ENCODE measurements around the gene CCL17. TPM values are rescaled to one million over a fixed set of nuclear protein-coding genes. Genes with fewer than 3 reads are reported as not detected.
A peak's percentile ranks its signal among the peaks of the same experiment; 100 is the strongest.

The CCL17 gene
- total RNA-seq, 1 donor from 2014 or later, result 7.0 TPM

DNA sequence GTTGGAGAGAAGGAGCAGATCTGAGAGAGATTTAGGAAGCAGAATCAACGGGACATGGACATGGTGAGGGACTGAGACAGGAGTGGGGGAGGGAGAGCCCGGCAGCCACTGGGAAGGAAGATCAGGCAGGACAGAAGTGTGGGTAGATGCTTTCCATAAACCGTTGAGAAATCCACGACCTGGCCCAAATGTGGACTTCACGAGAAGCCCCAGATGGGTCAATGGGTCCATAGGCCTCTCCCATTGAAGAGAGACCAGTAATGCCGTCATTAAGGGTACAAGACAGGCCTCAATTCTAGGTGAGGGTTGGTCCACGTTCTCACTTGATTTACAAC lies 46.5 kb upstream of the CCL17 start:
- DNase-seq, result no peak
- POLR2A ChIA-PET, result interaction anchor here (0.6 to 1.7 kb wide), 4 partner anchors 9 to 57 kb away, joined by 3 to 8 read pairs (median 6); no protein-coding TSS in a partner anchor
- H3K9me3 Mint-ChIP-seq, result no peaks in the 10 kb centered on the region
- peak; percentile 23 for ATAC-seq (ENCODE audit: low read depth)
- peaks cover 11% of the 10 kb centered on the region for H3K36me3 Mint-ChIP-seq (ENCODE audit: low read depth)
- peak overlapping the region; percentile 82 for H3K27ac Mint-ChIP-seq
- intact Hi-C loops (cut with micrococcal nuclease), result loop anchor here (1.0 kb wide), 5 partner anchors 9 to 58 kb away; no protein-coding TSS in a partner anchor
- H3K27me3 Mint-ChIP-seq, result no peaks in the 10 kb centered on the region
- CTCF ChIA-PET, result no interaction called here
- peak overlapping the region; percentile 85 for H3K4me3 Mint-ChIP-seq
- peaks cover 33% of the 10 kb centered on the region for H3K4me1 Mint-ChIP-seq
- TF ChIP-seq, protein P1, sequence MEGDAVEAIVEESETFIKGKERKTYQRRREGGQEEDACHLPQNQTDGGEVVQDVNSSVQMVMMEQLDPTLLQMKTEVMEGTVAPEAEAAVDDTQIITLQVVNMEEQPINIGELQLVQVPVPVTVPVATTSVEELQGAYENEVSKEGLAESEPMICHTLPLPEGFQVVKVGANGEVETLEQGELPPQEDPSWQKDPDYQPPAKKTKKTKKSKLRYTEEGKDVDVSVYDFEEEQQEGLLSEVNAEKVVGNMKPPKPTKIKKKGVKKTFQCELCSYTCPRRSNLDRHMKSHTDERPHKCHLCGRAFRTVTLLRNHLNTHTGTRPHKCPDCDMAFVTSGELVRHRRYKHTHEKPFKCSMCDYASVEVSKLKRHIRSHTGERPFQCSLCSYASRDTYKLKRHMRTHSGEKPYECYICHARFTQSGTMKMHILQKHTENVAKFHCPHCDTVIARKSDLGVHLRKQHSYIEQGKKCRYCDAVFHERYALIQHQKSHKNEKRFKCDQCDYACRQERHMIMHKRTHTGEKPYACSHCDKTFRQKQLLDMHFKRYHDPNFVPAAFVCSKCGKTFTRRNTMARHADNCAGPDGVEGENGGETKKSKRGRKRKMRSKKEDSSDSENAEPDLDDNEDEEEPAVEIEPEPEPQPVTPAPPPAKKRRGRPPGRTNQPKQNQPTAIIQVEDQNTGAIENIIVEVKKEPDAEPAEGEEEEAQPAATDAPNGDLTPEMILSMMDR (IDR thresholded peaks at IDR 0.05), result no peak

DNA sequence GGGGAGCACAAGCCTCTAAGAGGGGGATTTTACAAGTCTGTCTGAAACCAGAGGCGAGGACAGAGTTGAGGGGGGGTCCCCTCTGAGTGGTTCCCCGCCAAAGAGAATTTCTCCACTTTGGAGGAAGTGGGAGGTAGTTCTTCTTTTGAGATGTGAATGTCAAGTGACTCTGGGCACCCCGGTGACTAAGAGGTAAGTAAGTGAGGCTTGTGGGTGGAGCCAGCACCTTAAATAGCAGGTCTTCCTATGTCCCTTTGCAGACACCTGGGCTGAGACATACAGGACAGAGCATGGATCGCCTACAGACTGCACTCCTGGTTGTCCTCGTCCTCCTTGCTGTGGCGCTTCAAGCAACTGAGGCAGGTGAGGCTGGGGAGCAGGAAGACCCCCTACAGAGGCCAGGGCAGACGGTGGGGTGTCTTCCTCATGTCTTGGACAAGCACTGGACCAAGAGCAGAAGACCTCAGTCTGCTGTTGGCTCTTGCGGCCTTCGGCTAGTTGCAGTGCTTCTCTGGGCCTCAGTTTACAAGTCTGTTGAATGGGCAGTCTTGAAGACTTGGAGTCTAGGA lies 46.0 kb upstream of the CCL17 start, which contains the start of gene CCL22:
Gene CCL22 (plus strand): TSS at position 257 of the 569 bp plus-strand sequence. CDS start 34 bp downstream, at position 291.
- Mint-ChIP-seq H3K36me3 (ENCODE audit: low read depth) (peaks cover 16% of the 10 kb centered on the region), H3K9me3 (no peaks in the 10 kb centered on the region), H3K4me3 (peak within 1 kb of the TSS; percentile 85), H3K4me1 (peaks cover 32% of the 10 kb centered on the region), H3K27me3 (no peaks in the 10 kb centered on the region), H3K27ac (peak within 1 kb of the TSS; percentile 82)
- TF ChIP-seq, protein P1 (IDR thresholded peaks at IDR 0.05), result no peak
- DNase-seq (peak; percentile 36), ATAC-seq (ENCODE audit: low read depth) (peak; percentile 84)
- ChIA-PET POLR2A (interaction anchor here (1.0 to 1.7 kb wide), 3 partner anchors 29 to 58 kb away, joined by 3 to 5 read pairs (median 4); no protein-coding TSS in a partner anchor), CTCF (no interaction called here)
- intact Hi-C loops (cut with micrococcal nuclease), result loop anchor here (1.0 kb wide), 5 partner anchors 9 to 58 kb away; no protein-coding TSS in a partner anchor

DNA sequence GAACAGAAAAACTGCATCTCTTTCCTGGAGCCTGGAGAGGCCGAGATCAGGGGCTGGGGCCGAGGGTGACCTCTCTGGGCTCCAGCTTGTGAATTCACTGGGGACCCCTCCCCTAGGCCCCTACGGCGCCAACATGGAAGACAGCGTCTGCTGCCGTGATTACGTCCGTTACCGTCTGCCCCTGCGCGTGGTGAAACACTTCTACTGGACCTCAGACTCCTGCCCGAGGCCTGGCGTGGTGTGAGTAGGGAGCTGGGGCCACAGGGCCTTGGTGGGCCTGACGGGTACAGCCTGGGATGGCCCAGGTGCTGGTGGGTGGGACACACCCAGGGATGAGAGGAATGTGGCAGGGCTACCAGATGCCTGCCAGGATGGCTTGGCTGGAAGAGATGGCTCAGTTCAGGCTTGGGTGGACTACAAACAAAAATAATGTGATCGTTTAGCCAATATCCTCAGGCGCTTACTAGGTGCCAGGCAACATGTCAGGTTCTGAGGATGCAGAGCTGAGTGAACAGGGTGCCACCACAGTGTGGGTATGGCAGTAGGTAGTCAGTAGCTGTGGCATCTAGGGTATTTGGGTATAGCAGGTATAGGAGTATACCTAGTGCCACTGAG lies 44.1 kb upstream of the CCL17 start:
- Mint-ChIP-seq H3K27ac (no peak overlapping the region), H3K4me3 (peak overlapping the region; percentile 71), H3K27me3 (no peaks in the 10 kb centered on the region), H3K36me3 (ENCODE audit: low read depth) (peaks cover 25% of the 10 kb centered on the region), H3K9me3 (no peaks in the 10 kb centered on the region), H3K4me1 (peaks cover 32% of the 10 kb centered on the region)
- TF ChIP-seq, protein P1 (IDR thresholded peaks at IDR 0.05), result no peak
- intact Hi-C loops (cut with micrococcal nuclease), result no loop called here
- ATAC-seq (ENCODE audit: low read depth), result no peak
- ChIA-PET POLR2A (interaction anchor here (0.7 to 0.8 kb wide), 2 partner anchors 21 to 60 kb away, joined by 7 to 8 read pairs; no protein-coding TSS in a partner anchor), CTCF (interaction anchor here (0.9 kb wide), 1 partner anchor 56 kb away, joined by 3 read pairs; no protein-coding TSS in a partner anchor)
- no peak for DNase-seq

DNA sequence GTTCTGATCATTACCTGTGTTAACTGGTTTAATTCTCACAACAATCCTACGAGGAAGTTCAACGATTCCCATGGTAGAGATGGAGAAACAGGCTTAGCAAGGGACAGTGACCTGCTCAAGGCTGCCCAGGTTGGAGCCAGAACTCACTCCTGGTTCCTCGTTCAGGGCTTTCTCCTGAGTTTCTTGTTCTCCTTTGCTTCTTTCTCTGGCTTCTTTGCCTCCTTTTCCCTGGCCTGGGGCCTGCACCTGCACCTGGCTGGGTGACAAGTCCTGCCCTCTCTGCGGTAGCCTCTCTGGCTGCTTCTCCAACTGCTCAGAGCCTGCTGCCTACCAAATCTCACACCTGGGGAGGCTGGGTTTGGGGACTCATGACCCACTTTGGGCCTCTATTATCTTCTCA lies 43.2 kb upstream of the CCL17 start:
- CTCF ChIA-PET, result no interaction called here
- Mint-ChIP-seq H3K9me3 (no peaks in the 10 kb centered on the region), H3K4me3 (peak overlapping the region; percentile 71), H3K4me1 (peaks cover 32% of the 10 kb centered on the region), H3K36me3 (ENCODE audit: low read depth) (peaks cover 25% of the 10 kb centered on the region), H3K27ac (no peak overlapping the region), H3K27me3 (no peaks in the 10 kb centered on the region)
- POLR2A ChIA-PET, result interaction anchor here (0.6 to 1.2 kb wide), 4 partner anchors 13 to 633 kb away, joined by 3 to 8 read pairs (median 5); no protein-coding TSS in a partner anchor
- ATAC-seq (ENCODE audit: low read depth) (no peak), DNase-seq (no peak)
- TF ChIP-seq, protein P1 (IDR thresholded peaks at IDR 0.05), result no peak
- intact Hi-C loops (cut with micrococcal nuclease), result no loop called here

DNA sequence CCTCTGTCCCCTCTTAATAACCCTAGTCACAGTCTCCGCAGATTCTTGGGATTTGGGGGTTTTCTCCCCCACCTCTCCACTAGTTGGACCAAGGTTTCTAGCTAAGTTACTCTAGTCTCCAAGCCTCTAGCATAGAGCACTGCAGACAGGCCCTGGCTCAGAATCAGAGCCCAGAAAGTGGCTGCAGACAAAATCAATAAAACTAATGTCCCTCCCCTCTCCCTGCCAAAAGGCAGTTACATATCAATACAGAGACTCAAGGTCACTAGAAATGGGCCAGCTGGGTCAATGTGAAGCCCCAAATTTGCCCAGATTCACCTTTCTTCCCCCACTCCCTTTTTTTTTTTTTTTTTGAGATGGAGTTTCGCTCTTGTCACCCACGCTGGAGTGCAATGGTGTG lies 40.4 kb upstream of the CCL17 start:
- no peak overlapping the region for H3K4me3 Mint-ChIP-seq
- POLR2A ChIA-PET, result no interaction called here
- no peaks in the 10 kb centered on the region for H3K9me3 Mint-ChIP-seq
- CTCF ChIA-PET, result no interaction called here
- no peak overlapping the region for H3K27ac Mint-ChIP-seq
- DNase-seq (no peak), ATAC-seq (ENCODE audit: low read depth) (no peak)
- peaks cover 25% of the 10 kb centered on the region for H3K36me3 Mint-ChIP-seq (ENCODE audit: low read depth)
- TF ChIP-seq, protein P1 (IDR thresholded peaks at IDR 0.05), result no peak
- intact Hi-C loops (cut with micrococcal nuclease), result no loop called here
- H3K4me1 Mint-ChIP-seq, result peaks cover 12% of the 10 kb centered on the region
- peaks cover 2% of the 10 kb centered on the region for H3K27me3 Mint-ChIP-seq

All from activated B cell treated with CpG ODN at 0.5 μM for 24 hours (primary cell).